ELF-1 (cell line): ENCODE data around the gene SNURF.
"Not testable (repeated sequence)": the region's sequence is repeated elsewhere in the genome, so short reads cannot be mapped to it uniquely, and the experiment has no call there.

ENCODE experiments used
- DNase-seq: peaks from one replicate; pipeline ENCODE4 v3.0.0-alpha.2; 2016; ENCODE audit warnings: low read depth, low spot score

SNURF gene

GRCh38 chr15:24954783-24955530 lies at the start of gene SNURF, which contains the start of gene SNRPN:
Gene SNURF (plus strand): TSS chr15:24954987. CDS start chr15:24955049, 62 bp downstream.
Gene SNRPN (plus strand): TSS chr15:24954987. CDS start chr15:24974454, 19,467 bp downstream.
- DNase-seq = peak; percentile 84

- DNase-seq = no peak
Measured at GRCh38 chr15:24916305-24917009, 38.3 kb upstream of the SNURF start.

- DNase-seq = no peak
Measured at GRCh38 chr15:24917431-24917830, 37.4 kb upstream of the SNURF start.

- DNase-seq = peak; percentile 47
Measured at GRCh38 chr15:24919446-24919845, 35.3 kb upstream of the SNURF start.

GRCh38 chr15:24922781-24923180 lies 32.0 kb upstream of the SNURF start:
- not testable (repeated sequence) for DNase-seq

GRCh38 chr15:24924153-24924552 lies 30.6 kb upstream of the SNURF start:
- DNase-seq = no peak

GRCh38 chr15:24924621-24925020 lies 30.2 kb upstream of the SNURF start:
- no peak for DNase-seq

- DNase-seq = not testable (repeated sequence)
Measured at GRCh38 chr15:24931874-24932732, 22.7 kb upstream of the SNURF start.

- no peak for DNase-seq
Measured at GRCh38 chr15:24933716-24934115, 21.1 kb upstream of the SNURF start.

GRCh38 chr15:24938224-24938623 lies 16.6 kb upstream of the SNURF start:
- DNase-seq = not testable (repeated sequence)

- no peak for DNase-seq
Measured at GRCh38 chr15:24940236-24940635, 14.6 kb upstream of the SNURF start.

- no peak for DNase-seq
Measured at GRCh38 chr15:24943361-24943760, 11.4 kb upstream of the SNURF start.

- DNase-seq = no peak
Measured at GRCh38 chr15:24944954-24945353, 9.8 kb upstream of the SNURF start.

GRCh38 chr15:24945711-24946110 lies 9.1 kb upstream of the SNURF start:
- DNase-seq = no peak

GRCh38 chr15:24948495-24948894 lies 6.3 kb upstream of the SNURF start:
- DNase-seq = no peak

- no peak for DNase-seq
Measured at GRCh38 chr15:24955531-24955921, 739 bp downstream of the SNURF start.

- DNase-seq = peak; percentile 92
Measured at GRCh38 chr15:24956111-24956838, 1.5 kb downstream of the SNURF start.

- DNase-seq = peak; percentile 16
Measured at GRCh38 chr15:24957691-24958090, 2.9 kb downstream of the SNURF start.

GRCh38 chr15:24961967-24962366 lies 7.2 kb downstream of the SNURF start:
- DNase-seq = no peak

- no peak for DNase-seq
Measured at GRCh38 chr15:24962880-24963279, 8.1 kb downstream of the SNURF start.

- no peak for DNase-seq
Measured at GRCh38 chr15:24966364-24967103, 11.7 kb downstream of the SNURF start.
